NCI-H748 (cell line): ENCODE measurements around the gene PLEKHO1.
"Not testable (repeated sequence)": the region's sequence is repeated elsewhere in the genome, so short reads cannot be mapped to it uniquely, and the experiment has no call there.

Source experiments
- DNase-seq: peaks from one replicate; lab custom pipeline; 2025; ENCODE audit not compliant: unreplicated experiment; lab: John Stamatoyannopoulos, UW

PLEKHO1 gene

GRCh38 chr1:150171801-150172200 is 22.1 kb downstream of the PLEKHO1 start:
- DNase-seq = no peak

DNA sequence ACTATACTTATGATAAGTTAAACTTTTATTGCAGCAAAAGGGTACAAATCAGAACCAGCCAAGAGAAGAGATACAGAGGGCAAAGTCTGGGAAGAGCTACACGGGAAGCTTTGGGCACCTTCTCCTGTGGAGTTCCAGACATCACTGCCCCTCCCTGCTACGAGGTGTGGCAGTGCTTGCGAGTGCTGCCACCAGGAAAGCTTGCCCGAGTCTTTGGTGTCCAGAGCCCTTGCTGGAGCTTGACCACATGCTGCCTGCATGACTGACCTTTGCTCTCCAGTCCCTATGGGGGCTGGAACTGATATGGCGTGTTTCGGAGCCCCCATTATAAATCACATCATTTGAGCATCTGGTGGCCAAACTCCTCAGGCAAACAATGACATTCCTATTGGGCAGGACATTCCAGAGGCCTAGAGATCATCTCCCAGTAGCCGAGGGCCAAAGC is 23.4 kb downstream of the PLEKHO1 start:
- no peak for DNase-seq

GRCh38 chr1:150176593-150176992 is 26.9 kb downstream of the PLEKHO1 start:
- DNase-seq = no peak

DNA sequence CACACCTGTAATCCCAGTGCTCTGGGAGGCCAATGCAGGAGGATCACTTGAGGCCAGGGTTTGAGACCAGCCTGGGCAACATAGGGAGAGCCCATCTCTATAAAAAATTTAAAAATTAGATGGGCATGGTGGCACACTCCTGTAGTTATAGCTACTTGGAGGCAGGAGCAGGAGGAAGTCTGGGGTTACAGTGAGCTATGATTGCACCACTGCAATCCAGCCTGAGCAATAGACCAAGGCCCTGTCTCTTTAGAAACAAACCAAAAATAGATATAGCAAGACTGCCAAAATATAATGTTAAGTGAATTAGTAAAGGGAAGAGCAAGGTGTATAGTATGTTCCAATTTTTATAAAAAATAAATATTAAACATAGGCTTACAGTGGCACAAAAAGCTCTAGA is 28.8 kb downstream of the PLEKHO1 start:
- DNase-seq = no peak

- no peak for DNase-seq
These were observed 30.2 kb downstream of the PLEKHO1 start for GRCh38 chr1:150179867-150180266.

DNA sequence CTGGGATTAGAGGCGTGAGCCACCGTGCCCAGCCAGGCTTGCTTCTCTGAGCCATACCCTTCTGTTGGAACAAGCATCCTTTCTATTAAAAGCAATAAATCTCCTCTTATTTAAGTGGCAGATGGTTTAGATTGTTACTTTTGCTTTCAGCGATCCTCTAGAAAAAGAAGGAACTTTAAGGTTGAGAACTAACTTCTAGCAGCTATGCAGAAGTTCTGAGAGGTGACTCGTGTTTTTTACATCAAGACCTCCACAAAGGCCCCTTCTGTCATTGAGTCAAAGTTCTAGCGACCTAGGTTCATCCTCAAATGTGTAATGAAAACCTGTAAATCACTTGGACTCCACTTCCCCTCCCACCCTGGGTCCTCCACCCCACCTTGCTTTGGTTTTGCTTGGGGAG is 30.8 kb downstream of the PLEKHO1 start:
- DNase-seq = no peak

GRCh38 chr1:150182247-150182646 is 32.5 kb downstream of the PLEKHO1 start:
- no peak for DNase-seq

DNA sequence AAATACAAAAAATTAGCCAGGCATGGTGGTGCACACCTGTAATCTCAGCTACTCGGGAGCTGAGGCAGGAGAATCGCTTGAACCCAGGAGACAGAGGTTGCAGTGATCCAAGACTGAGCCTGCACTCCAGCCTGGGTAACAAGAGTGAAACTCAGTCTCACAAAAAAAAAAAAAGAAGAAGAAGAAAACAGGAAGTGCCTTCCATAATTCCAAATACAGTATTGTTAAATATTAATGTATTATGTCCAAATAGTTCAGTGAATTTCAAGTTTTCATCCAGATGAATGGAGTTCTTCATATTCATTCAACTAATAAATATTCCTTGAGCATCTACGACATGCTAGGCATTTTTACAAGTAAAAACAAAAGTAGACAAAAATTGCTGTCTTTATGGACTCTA is 33.3 kb downstream of the PLEKHO1 start:
- no peak for DNase-seq

DNA sequence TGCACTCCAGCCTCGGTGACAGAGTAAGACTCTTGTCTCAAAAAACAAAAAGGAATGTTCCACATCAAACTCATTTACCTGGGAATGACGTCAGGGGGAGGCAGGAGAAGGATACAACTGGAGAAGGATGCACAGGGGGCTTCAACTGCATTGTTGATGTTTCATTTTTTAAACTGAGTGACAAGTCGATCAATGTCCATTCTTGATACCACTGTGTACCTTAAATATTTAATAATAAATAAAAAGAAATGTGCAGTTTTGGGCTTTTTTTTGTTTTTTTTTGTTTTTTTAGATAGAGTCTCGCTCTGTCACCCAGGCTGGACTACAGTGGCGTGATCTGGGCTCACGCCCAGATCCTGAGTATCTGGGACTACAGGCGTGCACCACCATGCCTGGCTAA is 35.8 kb downstream of the PLEKHO1 start:
- no peak for DNase-seq

- DNase-seq = not testable (repeated sequence)
These were observed 36.7 kb downstream of the PLEKHO1 start for GRCh38 chr1:150186438-150186788.

DNA sequence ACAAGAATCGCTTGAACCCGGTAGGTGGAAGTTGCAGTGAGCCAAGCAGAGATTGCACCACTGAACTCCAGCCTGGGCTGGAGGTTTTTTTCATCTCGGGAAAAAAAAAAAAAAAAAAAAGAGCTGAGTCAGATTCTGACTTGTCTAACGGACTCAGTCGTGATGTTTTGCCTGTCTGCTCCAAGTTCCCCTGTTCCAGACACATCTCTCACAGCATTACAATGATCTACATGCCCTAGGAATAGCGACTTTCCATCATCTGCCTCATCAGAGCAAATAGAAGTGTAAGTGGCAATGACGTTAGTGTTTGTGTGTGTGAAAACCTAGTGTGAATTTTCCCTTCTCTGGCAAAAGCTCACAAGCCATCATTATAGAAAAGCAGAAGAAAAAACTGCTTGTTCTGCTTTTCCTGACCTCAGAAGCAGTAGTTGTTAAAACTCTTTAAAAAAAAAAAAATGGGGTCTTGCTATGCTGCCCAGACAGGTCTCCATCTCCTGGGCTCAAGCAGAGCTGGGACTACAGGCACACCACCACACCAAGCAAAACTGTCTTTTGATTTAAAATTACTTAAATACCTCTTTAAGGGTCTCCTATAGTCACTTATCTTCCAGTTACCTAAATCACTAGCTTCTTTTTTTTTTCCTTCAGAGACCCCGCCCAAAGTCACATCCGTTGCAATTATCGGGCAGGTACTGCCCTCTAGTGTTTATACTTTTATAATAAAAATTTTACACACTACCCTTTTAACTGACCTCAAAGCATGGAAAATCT is 37.3 kb downstream of the PLEKHO1 start:
- peak; percentile 55 for DNase-seq

GRCh38 chr1:150187560-150187931 is 37.8 kb downstream of the PLEKHO1 start:
- DNase-seq = no peak

DNA sequence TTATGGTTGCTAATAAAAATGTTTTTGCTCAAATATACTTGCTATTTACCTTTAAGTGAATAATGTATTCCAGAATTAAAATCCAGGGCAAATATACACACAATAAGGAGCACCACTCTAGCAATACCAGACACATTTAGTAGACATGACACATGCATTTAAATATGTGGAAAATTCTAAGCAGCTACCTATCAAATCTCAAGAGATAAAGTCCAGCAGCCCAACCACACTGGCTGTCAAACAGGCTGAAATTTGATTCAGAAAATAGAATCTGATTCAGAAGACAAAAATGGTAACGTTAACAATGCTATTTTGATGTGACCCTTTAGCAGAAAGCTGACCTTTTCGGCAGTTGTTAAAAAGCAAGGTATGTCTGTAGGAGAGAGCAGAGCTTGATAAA is 42.3 kb downstream of the PLEKHO1 start:
- no peak for DNase-seq

- no peak for DNase-seq
These were observed 44.8 kb downstream of the PLEKHO1 start for GRCh38 chr1:150194381-150195031.

GRCh38 chr1:150196417-150196816 is 46.7 kb downstream of the PLEKHO1 start:
- no peak for DNase-seq

- no peak for DNase-seq
These were observed 57.7 kb downstream of the PLEKHO1 start for GRCh38 chr1:150207281-150207971.

DNA sequence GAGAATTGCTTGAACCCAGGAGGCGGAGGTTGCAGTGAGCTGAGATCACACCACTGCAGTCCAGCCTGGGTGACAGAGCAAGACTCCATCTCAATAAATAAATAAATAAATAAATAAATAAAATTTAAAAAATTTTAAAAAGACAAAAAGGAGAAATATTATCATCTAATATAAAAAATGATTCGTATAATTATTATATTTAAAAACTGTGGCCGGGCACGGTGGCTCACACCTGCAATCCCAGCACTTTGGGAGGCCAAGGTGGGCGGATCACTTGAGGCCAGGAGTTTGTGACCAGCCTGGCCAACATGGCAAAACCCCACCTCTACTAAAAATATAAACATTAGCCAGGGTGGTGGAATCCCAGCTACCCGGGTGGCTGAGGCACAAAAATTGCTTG is 58.7 kb downstream of the PLEKHO1 start:
- not testable (repeated sequence) for DNase-seq
